ENCODE measurements around the gene C12orf42. TPM values are rescaled to one million over a fixed set of nuclear protein-coding genes. Genes with fewer than 3 reads are reported as not detected.
"Not testable (repeated sequence)": the region's sequence is repeated elsewhere in the genome, so short reads cannot be mapped to it uniquely, and the experiment has no call there.

C12orf42 gene
- total RNA-seq, 3 donors from 2014 or later: 0.46 to 0.50 (median 0.49) TPM

GRCh38 chr12:103424849-103425586 lies 70.8 kb downstream of the C12orf42 start:
- not testable (repeated sequence) for H3K4me1 Mint-ChIP-seq (ENCODE audit: low read depth); ATAC-seq; H3K36me3 Mint-ChIP-seq (ENCODE audit: insufficient read depth); DNase-seq; H3K27me3 Mint-ChIP-seq (ENCODE audit: low read depth); H3K4me3 Mint-ChIP-seq
- H3K9me3 Mint-ChIP-seq: peaks cover 14% of the 10 kb centered on the region

DNA sequence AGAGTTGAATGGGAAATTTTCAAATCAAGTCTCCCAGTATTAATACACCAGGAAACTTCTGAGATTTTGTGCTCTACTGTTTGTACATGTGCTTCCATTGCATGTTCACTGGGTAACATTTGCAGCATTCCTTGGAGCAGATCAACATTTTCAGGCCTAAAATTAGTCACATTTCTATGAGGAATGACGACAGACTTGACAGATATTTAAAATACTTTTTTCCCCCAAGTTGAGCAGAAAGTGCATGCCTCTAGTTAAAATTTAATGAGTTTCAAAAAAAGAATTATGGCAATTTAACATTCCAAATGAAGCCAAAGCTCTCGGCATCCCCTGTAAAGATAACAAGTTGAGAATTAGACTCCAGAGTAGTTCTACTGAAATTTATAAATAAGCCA lies 72.3 kb downstream of the C12orf42 start:
- DNase-seq: no peak

GRCh38 chr12:103422746-103423515 lies 72.8 kb downstream of the C12orf42 start:
- ATAC-seq: no peak

More for the DNA sequence above, 72.3 kb downstream of the C12orf42 start:
- Mint-ChIP-seq H3K27me3 (ENCODE audit: low read depth) (no peaks in the 10 kb centered on the region), H3K4me1 (ENCODE audit: low read depth) (peaks cover 2% of the 10 kb centered on the region), H3K4me3 (no peak overlapping the region), H3K36me3 (ENCODE audit: insufficient read depth) (peaks cover 9% of the 10 kb centered on the region), H3K9me3 (peaks cover 14% of the 10 kb centered on the region)
- no peak for ATAC-seq

GRCh38 chr12:103422328-103422727 lies 73.4 kb downstream of the C12orf42 start:
- Mint-ChIP-seq H3K4me3 (no peak overlapping the region), H3K36me3 (ENCODE audit: insufficient read depth) (peaks cover 6% of the 10 kb centered on the region), H3K9me3 (peaks cover 4% of the 10 kb centered on the region), H3K27me3 (ENCODE audit: low read depth) (no peaks in the 10 kb centered on the region), H3K4me1 (ENCODE audit: low read depth) (peaks cover 2% of the 10 kb centered on the region)
- ATAC-seq: no peak
- no peak for DNase-seq

More at GRCh38 chr12:103422746-103423515, 72.8 kb downstream of the C12orf42 start:
- no peaks in the 10 kb centered on the region for H3K27me3 Mint-ChIP-seq (ENCODE audit: low read depth)
- no peak for DNase-seq
- H3K9me3 Mint-ChIP-seq: peaks cover 10% of the 10 kb centered on the region
- H3K4me1 Mint-ChIP-seq (ENCODE audit: low read depth): peaks cover 2% of the 10 kb centered on the region
- H3K36me3 Mint-ChIP-seq (ENCODE audit: insufficient read depth): peaks cover 9% of the 10 kb centered on the region
- H3K4me3 Mint-ChIP-seq: no peak overlapping the region

GRCh38 chr12:103421402-103421801 lies 74.4 kb downstream of the C12orf42 start:
- ATAC-seq: no peak
- peaks cover 6% of the 10 kb centered on the region for H3K36me3 Mint-ChIP-seq (ENCODE audit: insufficient read depth)

DNA sequence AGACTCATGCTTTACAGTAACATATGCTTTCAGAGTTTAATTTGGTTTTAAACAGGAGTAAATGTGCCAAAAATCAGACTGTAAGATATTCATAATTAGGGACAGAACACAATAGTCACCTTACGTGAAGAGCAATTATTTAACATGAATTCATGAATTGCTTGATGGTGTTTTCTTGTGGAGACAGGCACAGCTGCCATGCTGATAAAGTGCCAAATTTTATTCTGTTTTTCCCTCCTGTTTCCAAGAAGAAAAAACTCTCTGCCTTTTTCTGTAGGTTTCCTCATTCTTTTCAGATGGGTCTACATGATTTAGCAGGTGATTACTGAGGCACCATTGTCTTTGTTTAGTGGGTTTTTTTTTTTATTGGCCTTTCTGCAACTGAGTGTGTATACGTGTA lies 80.1 kb downstream of the C12orf42 start:
- no peak for ATAC-seq
- Mint-ChIP-seq H3K4me1 (ENCODE audit: low read depth) (no peaks in the 10 kb centered on the region), H3K27me3 (ENCODE audit: low read depth) (no peaks in the 10 kb centered on the region), H3K36me3 (ENCODE audit: insufficient read depth) (peaks cover 3% of the 10 kb centered on the region), H3K4me3 (no peak overlapping the region), H3K9me3 (peaks cover 4% of the 10 kb centered on the region)
- DNase-seq: no peak

More at GRCh38 chr12:103421402-103421801, 74.4 kb downstream of the C12orf42 start:
- Mint-ChIP-seq H3K27me3 (ENCODE audit: low read depth) (no peaks in the 10 kb centered on the region), H3K4me3 (no peak overlapping the region), H3K4me1 (ENCODE audit: low read depth) (peaks cover 2% of the 10 kb centered on the region), H3K9me3 (peaks cover 4% of the 10 kb centered on the region)
- no peak for DNase-seq

- H3K9me3 Mint-ChIP-seq: no peaks in the 10 kb centered on the region
- ATAC-seq: no peak
- DNase-seq: no peak
- H3K36me3 Mint-ChIP-seq (ENCODE audit: insufficient read depth): peaks cover 13% of the 10 kb centered on the region
- H3K27me3 Mint-ChIP-seq (ENCODE audit: low read depth): no peaks in the 10 kb centered on the region
- no peaks in the 10 kb centered on the region for H3K4me1 Mint-ChIP-seq (ENCODE audit: low read depth)
- H3K4me3 Mint-ChIP-seq: no peak overlapping the region
Observed at GRCh38 chr12:103401421-103401820, 94.3 kb downstream of the C12orf42 start.

GRCh38 chr12:103399986-103400385 lies 95.8 kb downstream of the C12orf42 start:
- no peak overlapping the region for H3K4me3 Mint-ChIP-seq
- DNase-seq: no peak
- no peaks in the 10 kb centered on the region for H3K4me1 Mint-ChIP-seq (ENCODE audit: low read depth)
- no peaks in the 10 kb centered on the region for H3K9me3 Mint-ChIP-seq
- no peaks in the 10 kb centered on the region for H3K27me3 Mint-ChIP-seq (ENCODE audit: low read depth)
- peaks cover 14% of the 10 kb centered on the region for H3K36me3 Mint-ChIP-seq (ENCODE audit: insufficient read depth)
- no peak for ATAC-seq

DNA sequence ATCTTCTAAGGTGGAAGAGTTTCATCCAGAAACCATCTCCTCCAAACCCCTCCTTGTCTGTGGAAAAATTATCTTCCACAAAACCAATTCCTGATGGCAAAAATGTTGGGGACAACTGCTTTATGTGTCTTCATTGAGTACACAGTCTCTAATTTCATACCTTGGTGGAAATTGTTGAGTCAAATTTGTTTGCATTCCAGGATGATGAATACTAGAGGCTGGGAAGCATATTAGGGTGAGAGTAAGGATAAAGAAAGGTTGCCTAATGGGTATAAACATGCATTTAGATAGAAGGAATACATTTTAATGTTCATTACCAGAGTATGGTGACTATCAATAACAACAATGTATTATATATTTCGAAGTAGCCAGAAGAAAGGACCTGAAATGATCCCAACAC lies 98.2 kb downstream of the C12orf42 start:
- ATAC-seq: no peak
- no peak overlapping the region for H3K4me3 Mint-ChIP-seq

DNA sequence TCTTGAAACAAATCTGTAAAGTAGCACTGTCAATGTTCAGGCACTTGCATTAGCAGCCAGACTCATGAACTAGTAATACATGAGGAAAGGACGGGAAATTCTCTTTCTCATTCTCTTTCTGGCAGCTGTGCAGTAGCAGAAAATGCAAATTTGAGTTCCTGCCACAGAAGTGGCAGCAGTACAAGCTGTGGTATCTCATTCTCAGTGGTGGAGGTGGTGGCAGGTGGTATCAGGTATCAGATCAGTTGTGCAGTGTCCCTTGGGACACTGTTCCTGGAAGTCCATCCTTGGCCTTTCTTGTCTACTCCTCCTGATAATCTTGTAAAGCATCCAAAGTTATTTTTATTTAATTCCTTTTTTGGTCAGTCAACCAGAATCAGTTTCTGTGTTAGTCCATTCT lies 103.0 kb downstream of the C12orf42 start:
- H3K27me3 Mint-ChIP-seq (ENCODE audit: low read depth): no peaks in the 10 kb centered on the region
- no peak overlapping the region for H3K4me3 Mint-ChIP-seq
- peaks cover 9% of the 10 kb centered on the region for H3K36me3 Mint-ChIP-seq (ENCODE audit: insufficient read depth)
- no peak for ATAC-seq
- peaks cover 5% of the 10 kb centered on the region for H3K9me3 Mint-ChIP-seq
- DNase-seq: no peak
- H3K4me1 Mint-ChIP-seq (ENCODE audit: low read depth): no peaks in the 10 kb centered on the region

More for the DNA sequence above, 98.2 kb downstream of the C12orf42 start:
- Mint-ChIP-seq H3K36me3 (ENCODE audit: insufficient read depth) (peaks cover 12% of the 10 kb centered on the region), H3K27me3 (ENCODE audit: low read depth) (no peaks in the 10 kb centered on the region), H3K9me3 (peaks cover 5% of the 10 kb centered on the region), H3K4me1 (ENCODE audit: low read depth) (no peaks in the 10 kb centered on the region)
- DNase-seq: no peak

GRCh38 chr12:103391103-103391502 lies 104.7 kb downstream of the C12orf42 start:
- H3K36me3 Mint-ChIP-seq (ENCODE audit: insufficient read depth): peaks cover 1% of the 10 kb centered on the region
- no peak overlapping the region for H3K4me3 Mint-ChIP-seq
- H3K27me3 Mint-ChIP-seq (ENCODE audit: low read depth): no peaks in the 10 kb centered on the region
- no peaks in the 10 kb centered on the region for H3K4me1 Mint-ChIP-seq (ENCODE audit: low read depth)
- H3K9me3 Mint-ChIP-seq: peaks cover 5% of the 10 kb centered on the region
- ATAC-seq (no peak), DNase-seq (no peak)

DNA sequence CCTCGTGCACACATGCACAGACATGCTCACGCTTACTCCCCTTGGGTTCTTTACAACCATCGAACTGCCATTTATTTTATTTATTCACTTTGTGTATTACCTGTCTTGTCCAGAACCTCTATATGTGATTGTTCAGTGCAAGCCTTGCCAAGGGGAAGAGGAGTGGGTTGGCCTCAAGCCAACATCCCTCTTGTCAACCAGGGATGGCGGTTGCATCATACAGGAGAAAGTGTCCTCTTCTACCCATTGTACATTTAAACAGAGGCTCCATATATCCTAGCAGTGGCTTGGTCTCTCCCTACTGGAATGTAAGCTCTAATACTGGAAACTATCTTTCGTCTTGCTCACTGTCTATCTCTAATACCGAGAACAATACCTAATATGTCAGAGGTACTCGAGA lies 108.4 kb downstream of the C12orf42 start:
- Mint-ChIP-seq H3K4me3 (no peak overlapping the region), H3K4me1 (ENCODE audit: low read depth) (no peaks in the 10 kb centered on the region), H3K27me3 (ENCODE audit: low read depth) (no peaks in the 10 kb centered on the region), H3K36me3 (ENCODE audit: insufficient read depth) (no peaks in the 10 kb centered on the region), H3K9me3 (no peaks in the 10 kb centered on the region)
- ATAC-seq (no peak), DNase-seq (no peak)

- ATAC-seq: no peak
- no peak overlapping the region for H3K4me3 Mint-ChIP-seq
- H3K36me3 Mint-ChIP-seq (ENCODE audit: insufficient read depth): no peaks in the 10 kb centered on the region
Observed at GRCh38 chr12:103386451-103386850, 109.3 kb downstream of the C12orf42 start.

DNA sequence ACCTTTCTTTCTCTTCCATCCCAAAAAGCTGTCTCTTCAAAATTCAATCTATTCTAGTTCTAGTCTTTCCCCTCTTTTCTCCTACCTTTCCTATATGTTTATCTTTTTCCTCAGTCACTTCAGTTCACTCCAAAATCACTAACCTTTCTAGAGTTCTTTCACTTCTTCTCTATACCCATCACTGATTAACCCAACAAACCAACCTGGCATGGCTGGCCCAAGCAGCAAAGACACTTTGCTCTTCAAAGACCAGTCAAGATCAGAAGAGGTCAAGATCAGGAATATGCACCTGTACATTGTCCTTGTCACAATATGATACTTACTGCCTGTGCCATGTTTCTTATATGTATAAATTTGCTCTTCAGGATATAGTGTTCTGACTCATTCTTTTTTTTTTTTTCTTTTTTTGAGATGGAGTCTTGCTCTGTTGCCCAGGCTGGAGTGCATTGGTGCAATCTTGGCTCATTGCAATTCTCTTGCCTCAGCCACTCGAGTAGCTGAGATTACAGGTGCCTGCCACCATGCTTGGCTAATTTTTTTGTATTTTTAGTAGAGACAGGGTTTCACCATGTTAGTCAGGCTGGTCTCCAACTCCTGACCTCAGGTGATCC lies 112.9 kb downstream of the C12orf42 start:
- H3K9me3 Mint-ChIP-seq: no peaks in the 10 kb centered on the region
- H3K4me3 Mint-ChIP-seq: no peak overlapping the region
- ATAC-seq (no peak), DNase-seq (no peak)
- no peaks in the 10 kb centered on the region for H3K27me3 Mint-ChIP-seq (ENCODE audit: low read depth)
- no peaks in the 10 kb centered on the region for H3K4me1 Mint-ChIP-seq (ENCODE audit: low read depth)
- H3K36me3 Mint-ChIP-seq (ENCODE audit: insufficient read depth): no peaks in the 10 kb centered on the region

More at GRCh38 chr12:103386451-103386850, 109.3 kb downstream of the C12orf42 start:
- no peaks in the 10 kb centered on the region for H3K9me3 Mint-ChIP-seq
- no peaks in the 10 kb centered on the region for H3K27me3 Mint-ChIP-seq (ENCODE audit: low read depth)
- no peak for DNase-seq
- H3K4me1 Mint-ChIP-seq (ENCODE audit: low read depth): no peaks in the 10 kb centered on the region

All from activated T-cell treated with anti-CD3 and anti-CD28 coated beads, Interleukin-2, amount 50 U/mL, for 4 hours (primary cell).